HEK293 (cell line): ENCODE measurements around the gene HEBP2.

Experiments used
- OSR2 ChIP-seq: fragments of 450-650 bp; formaldehyde crosslinking; IDR thresholded peaks from 2 replicates; pipeline ENCODE4 v1.5.1; 2016; ENCODE audit warnings: missing biosample characterization, missing genetic modification characterization
- SCRT2 ChIP-seq: fragments of 450-650 bp; formaldehyde crosslinking; IDR thresholded peaks from 2 replicates; pipeline ENCODE4 v1.5.1; 2016; ENCODE audit warnings: missing biosample characterization, missing genetic modification characterization
- ZBTB7A ChIP-seq: fragments of 450-650 bp; formaldehyde crosslinking; IDR thresholded peaks from 2 replicates; pipeline ENCODE4 v1.5.1; 2016; ENCODE audit warnings: low read depth, missing biosample characterization, missing genetic modification characterization
- ZNF558 ChIP-seq: fragments of 450-650 bp; formaldehyde crosslinking; IDR thresholded peaks from 2 replicates; pipeline ENCODE4 v1.5.1; 2016; ENCODE audit warnings: missing biosample characterization, missing genetic modification characterization
- ZNF76 ChIP-seq: fragments of 450-650 bp; formaldehyde crosslinking; IDR thresholded peaks from 2 replicates; pipeline ENCODE4; 2016; ENCODE audit warnings: low read depth, missing biosample characterization, missing genetic modification characterization, borderline replicate concordance
- TF ChIP-seq, protein P1 (sequence below): fragments of 450-650 bp; formaldehyde crosslinking; IDR thresholded peaks from 2 replicates; pipeline ENCODE4 v1.5.1; 2016; ENCODE audit warnings: missing biosample characterization, missing genetic modification characterization
- TF ChIP-seq, protein P2 (sequence below): fragments of 450-650 bp; formaldehyde crosslinking; IDR thresholded peaks from 2 replicates; pipeline ENCODE4 v1.5.1; 2016; ENCODE audit warnings: missing biosample characterization, missing genetic modification characterization

DNA sequence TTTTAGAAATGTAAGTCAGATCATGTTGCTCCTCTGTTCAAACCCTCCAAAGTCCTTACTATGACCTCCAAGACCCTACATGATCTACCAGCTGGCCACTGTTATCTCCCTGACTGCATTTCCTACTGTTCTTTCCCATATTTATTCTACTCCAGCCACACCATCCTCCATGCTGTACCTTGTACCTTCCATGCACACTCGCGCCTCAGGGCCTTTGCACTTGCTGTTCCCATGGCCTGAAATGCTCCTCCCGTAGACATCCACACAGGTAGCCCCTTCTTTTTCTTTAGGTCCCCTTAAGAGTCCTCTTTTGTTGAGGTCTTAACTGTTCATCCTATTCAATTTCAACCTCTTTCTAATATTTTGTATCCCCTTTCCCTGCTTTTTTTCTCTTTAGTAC lies 47.0 kb downstream of the HEBP2 start:
- TF ChIP-seq ZBTB7A (tag by site-specific recombination) (no peak), ZNF76 (tag by site-specific recombination) (no peak), ZNF558 (tag by site-specific recombination) (no peak), OSR2 (tag by site-specific recombination) (no peak), SCRT2 (no peak)
- TF ChIP-seq, protein P1, sequence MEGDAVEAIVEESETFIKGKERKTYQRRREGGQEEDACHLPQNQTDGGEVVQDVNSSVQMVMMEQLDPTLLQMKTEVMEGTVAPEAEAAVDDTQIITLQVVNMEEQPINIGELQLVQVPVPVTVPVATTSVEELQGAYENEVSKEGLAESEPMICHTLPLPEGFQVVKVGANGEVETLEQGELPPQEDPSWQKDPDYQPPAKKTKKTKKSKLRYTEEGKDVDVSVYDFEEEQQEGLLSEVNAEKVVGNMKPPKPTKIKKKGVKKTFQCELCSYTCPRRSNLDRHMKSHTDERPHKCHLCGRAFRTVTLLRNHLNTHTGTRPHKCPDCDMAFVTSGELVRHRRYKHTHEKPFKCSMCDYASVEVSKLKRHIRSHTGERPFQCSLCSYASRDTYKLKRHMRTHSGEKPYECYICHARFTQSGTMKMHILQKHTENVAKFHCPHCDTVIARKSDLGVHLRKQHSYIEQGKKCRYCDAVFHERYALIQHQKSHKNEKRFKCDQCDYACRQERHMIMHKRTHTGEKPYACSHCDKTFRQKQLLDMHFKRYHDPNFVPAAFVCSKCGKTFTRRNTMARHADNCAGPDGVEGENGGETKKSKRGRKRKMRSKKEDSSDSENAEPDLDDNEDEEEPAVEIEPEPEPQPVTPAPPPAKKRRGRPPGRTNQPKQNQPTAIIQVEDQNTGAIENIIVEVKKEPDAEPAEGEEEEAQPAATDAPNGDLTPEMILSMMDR (tag by site-specific recombination): no peak
- TF ChIP-seq, protein P2, sequence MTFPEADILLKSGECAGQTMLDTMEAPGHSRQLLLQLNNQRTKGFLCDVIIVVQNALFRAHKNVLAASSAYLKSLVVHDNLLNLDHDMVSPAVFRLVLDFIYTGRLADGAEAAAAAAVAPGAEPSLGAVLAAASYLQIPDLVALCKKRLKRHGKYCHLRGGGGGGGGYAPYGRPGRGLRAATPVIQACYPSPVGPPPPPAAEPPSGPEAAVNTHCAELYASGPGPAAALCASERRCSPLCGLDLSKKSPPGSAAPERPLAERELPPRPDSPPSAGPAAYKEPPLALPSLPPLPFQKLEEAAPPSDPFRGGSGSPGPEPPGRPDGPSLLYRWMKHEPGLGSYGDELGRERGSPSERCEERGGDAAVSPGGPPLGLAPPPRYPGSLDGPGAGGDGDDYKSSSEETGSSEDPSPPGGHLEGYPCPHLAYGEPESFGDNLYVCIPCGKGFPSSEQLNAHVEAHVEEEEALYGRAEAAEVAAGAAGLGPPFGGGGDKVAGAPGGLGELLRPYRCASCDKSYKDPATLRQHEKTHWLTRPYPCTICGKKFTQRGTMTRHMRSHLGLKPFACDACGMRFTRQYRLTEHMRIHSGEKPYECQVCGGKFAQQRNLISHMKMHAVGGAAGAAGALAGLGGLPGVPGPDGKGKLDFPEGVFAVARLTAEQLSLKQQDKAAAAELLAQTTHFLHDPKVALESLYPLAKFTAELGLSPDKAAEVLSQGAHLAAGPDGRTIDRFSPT (tag by site-specific recombination): no peak
